Smooth muscle cell (in vitro differentiated cells): ENCODE results near the gene BCL11B. TPM values are rescaled to one million over a fixed set of nuclear protein-coding genes. Genes with fewer than 3 reads are reported as not detected.

Experiments
- DNase-seq: peaks from one replicate; lab custom pipeline; 2025; ENCODE audit not compliant: unreplicated experiment; lab: John Stamatoyannopoulos, UW
- H2AFZ ChIP-seq: fragments of 200-600 bp; sonication (generic); 2 replicates; pipeline ENCODE4 v1.6.0; 2016; ENCODE audit warnings: antibody characterized with exemption, low read depth, mild to moderate bottlenecking
- H3F3A ChIP-seq: fragments of 200-600 bp; sonication (generic); 2 replicates; pipeline ENCODE4 v1.6.0; 2017; ENCODE audit warnings: antibody characterized with exemption, low read depth
- H3K27ac ChIP-seq: fragments of 200-600 bp; sonication (generic); 2 replicates; pipeline ENCODE4 v1.5.1; 2016; ENCODE audit warnings: low read depth, mild to moderate bottlenecking
- H3K27me3 ChIP-seq: fragments of 200-600 bp; sonication (generic); 2 replicates; pipeline ENCODE4 v1.6.1; 2016; ENCODE audit warnings: low read depth, mild to moderate bottlenecking
- H3K36me3 ChIP-seq: fragments of 200-600 bp; sonication (generic); 2 replicates; pipeline ENCODE4 v1.5.1; 2016; ENCODE audit warnings: low read depth
- H3K4me1 ChIP-seq: fragments of 200-600 bp; sonication (generic); 2 replicates; pipeline ENCODE4 v1.5.1; 2016; ENCODE audit warnings: low read depth
- H3K4me2 ChIP-seq: fragments of 200-600 bp; sonication (generic); 2 replicates; pipeline ENCODE4 v1.6.0; 2016; ENCODE audit warnings: mild to moderate bottlenecking
- H3K4me3 ChIP-seq: fragments of 200-600 bp; sonication (generic); 2 replicates; pipeline ENCODE4 v1.5.1; 2016; ENCODE audit warnings: mild to moderate bottlenecking
- H3K79me2 ChIP-seq: fragments of 200-600 bp; sonication (generic); 2 replicates; pipeline ENCODE4 v1.6.0; 2016; ENCODE audit warnings: low read depth, mild to moderate bottlenecking
- H3K9ac ChIP-seq: fragments of 200-600 bp; sonication (generic); 2 replicates; pipeline ENCODE4 v1.6.0; 2016; ENCODE audit warnings: low read depth
- H3K9me3 ChIP-seq: fragments of 200-600 bp; sonication (generic); replicated peaks from 2 replicates; pipeline ENCODE4 v1.5.1; 2016; ENCODE audit warnings: low read depth
- H4K20me1 ChIP-seq: fragments of 200-600 bp; sonication (generic); 2 replicates; pipeline ENCODE4 v1.6.0; 2016; ENCODE audit warnings: low read depth
- WGBS: methylation state at CpG from one replicate; pipeline ENCODE4 v1.1.7; 2016; ENCODE audit warnings: low lambda C conversion rate; 5-methylcytosine and 5-hydroxymethylcytosine counted together
- polyA plus RNA-seq: library from polyadenylated mRNA; unstranded; fragments of >200 nt; fragmentation: Nextera tagmentation; extraction: Ambion mirVana; gene quantifications from 2 replicates; pipeline ENCODE4 v1.2.1, GENCODE V29; 2016
- total RNA-seq: library from RNA; depleted of rRNA; stranded (reverse); fragments of >200 nt; gene quantifications from 2 replicates; pipeline ENCODE4 v1.2.3, GENCODE V29; 2014
- TF ChIP-seq, protein P1 (sequence below): fragments of 200-600 bp; sonication (generic); IDR thresholded peaks from 2 replicates; pipeline ENCODE4 v1.5.1; 2017; ENCODE audit warnings: borderline replicate concordance, mild to moderate bottlenecking, antibody characterized with exemption; ENCODE audit not compliant: insufficient read depth, poor library complexity, severe bottlenecking

The BCL11B gene
- total and polyA plus RNA-seq, 2 experiments from 2014 or later = 0.56 to 3.0 TPM

DNA sequence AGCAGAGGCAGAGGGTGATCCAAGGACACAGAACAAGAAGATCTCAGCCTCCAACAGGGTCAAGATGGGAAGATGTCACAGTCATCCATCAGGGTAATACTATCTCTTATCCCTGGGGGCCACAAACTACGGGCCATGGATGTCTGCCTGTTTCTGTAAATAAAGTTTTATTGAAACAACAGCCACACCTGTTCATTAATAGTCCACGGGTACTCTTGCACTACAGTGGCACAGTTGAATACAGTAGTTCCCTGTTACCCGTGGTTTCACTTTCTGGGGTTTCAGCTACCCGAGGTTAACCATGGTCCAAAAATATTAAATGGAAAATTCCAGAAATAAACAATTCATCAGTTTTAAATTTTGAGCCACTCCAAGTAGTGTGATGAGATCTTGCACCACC lies 65.9 kb downstream of the BCL11B start:
- TF ChIP-seq, protein P1, sequence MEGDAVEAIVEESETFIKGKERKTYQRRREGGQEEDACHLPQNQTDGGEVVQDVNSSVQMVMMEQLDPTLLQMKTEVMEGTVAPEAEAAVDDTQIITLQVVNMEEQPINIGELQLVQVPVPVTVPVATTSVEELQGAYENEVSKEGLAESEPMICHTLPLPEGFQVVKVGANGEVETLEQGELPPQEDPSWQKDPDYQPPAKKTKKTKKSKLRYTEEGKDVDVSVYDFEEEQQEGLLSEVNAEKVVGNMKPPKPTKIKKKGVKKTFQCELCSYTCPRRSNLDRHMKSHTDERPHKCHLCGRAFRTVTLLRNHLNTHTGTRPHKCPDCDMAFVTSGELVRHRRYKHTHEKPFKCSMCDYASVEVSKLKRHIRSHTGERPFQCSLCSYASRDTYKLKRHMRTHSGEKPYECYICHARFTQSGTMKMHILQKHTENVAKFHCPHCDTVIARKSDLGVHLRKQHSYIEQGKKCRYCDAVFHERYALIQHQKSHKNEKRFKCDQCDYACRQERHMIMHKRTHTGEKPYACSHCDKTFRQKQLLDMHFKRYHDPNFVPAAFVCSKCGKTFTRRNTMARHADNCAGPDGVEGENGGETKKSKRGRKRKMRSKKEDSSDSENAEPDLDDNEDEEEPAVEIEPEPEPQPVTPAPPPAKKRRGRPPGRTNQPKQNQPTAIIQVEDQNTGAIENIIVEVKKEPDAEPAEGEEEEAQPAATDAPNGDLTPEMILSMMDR = no peak
- H3F3A ChIP-seq = no peaks in the 10 kb centered on the region
- 98% methylated on average over 4 of the region's 4 CpGs for WGBS
- H3K9ac ChIP-seq = no peak overlapping the region
- no peak for DNase-seq
- H3K4me1 ChIP-seq = no peaks in the 10 kb centered on the region
- no peaks in the 10 kb centered on the region for H3K9me3 ChIP-seq
- no peaks in the 10 kb centered on the region for H3K79me2 ChIP-seq
- no peak overlapping the region for H3K4me3 ChIP-seq
- peaks cover 35% of the 10 kb centered on the region for H4K20me1 ChIP-seq
- H2AFZ ChIP-seq = no peak overlapping the region
- no peak overlapping the region for H3K27ac ChIP-seq
- no peaks in the 10 kb centered on the region for H3K36me3 ChIP-seq
- no peak overlapping the region for H3K4me2 ChIP-seq
- H3K27me3 ChIP-seq = no peaks in the 10 kb centered on the region

DNA sequence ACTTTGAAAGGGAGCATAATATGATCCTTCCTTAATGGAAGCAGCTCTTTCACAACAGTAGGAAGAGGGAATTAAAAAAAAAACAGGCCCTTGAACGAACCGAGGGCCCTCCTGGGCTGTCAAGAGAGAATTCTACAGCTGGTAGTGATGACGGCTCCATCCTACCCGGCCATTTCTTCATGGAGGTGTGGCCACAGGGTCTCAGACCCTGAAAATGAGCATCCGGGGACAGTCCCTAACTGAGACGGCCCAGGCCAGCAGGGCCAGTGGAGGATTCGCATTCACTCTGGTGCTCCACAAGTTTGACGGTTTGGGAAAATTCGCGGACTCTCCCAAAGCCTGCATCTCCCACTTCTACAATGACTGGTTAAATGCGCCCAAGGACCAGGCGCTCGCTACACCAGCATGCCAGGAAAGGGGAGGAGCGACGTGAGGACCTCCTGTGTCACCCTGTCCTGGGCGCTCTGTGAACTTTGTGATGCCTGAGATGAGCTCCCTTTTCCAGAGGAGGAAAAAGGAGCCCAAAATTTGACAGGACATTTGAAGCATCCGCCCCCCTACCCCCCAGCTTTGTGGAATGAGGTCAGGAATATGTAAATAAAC lies 66.8 kb downstream of the BCL11B start:
- no peak overlapping the region for H2AFZ ChIP-seq
- TF ChIP-seq, protein P1 = no peak
- peaks cover 38% of the 10 kb centered on the region for H4K20me1 ChIP-seq
- H3K4me3 ChIP-seq = no peak overlapping the region
- no peak overlapping the region for H3K9ac ChIP-seq
- no peak overlapping the region for H3K4me2 ChIP-seq
- H3K36me3 ChIP-seq = no peaks in the 10 kb centered on the region
- H3F3A ChIP-seq = no peaks in the 10 kb centered on the region
- H3K79me2 ChIP-seq = no peaks in the 10 kb centered on the region
- 93% methylated on average over 17 of the region's 17 CpGs for WGBS
- DNase-seq = no peak
- H3K27me3 ChIP-seq = no peaks in the 10 kb centered on the region
- H3K4me1 ChIP-seq = no peaks in the 10 kb centered on the region
- H3K9me3 ChIP-seq = no peaks in the 10 kb centered on the region
- H3K27ac ChIP-seq = no peak overlapping the region

DNA sequence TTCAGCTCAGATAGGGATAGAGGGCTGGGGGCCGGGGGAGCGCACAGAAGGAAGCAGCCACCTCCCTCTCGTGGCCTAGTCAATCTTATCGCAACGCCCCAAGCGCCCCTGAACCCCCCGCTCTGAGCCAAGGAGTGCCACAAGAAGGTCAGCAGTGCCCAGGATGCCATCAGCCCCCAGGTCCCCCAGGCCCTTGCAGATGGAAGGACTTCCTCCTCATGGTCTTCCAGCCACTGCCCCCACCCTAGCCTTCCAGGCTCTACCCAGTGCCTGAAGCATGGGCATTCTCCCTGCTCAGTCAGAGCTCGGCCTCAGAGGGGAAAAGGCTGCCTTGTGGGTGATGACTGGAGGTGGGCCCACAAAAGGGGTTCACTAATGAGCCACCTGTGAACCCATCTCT lies 68.2 kb downstream of the BCL11B start:
- H3K36me3 ChIP-seq = no peaks in the 10 kb centered on the region
- TF ChIP-seq, protein P1 = no peak
- H3K4me1 ChIP-seq = no peaks in the 10 kb centered on the region
- H2AFZ ChIP-seq = no peak overlapping the region
- no peak for DNase-seq
- H3K27me3 ChIP-seq = no peaks in the 10 kb centered on the region
- H3K4me2 ChIP-seq = no peak overlapping the region
- no peak overlapping the region for H3K27ac ChIP-seq
- H3K79me2 ChIP-seq = no peaks in the 10 kb centered on the region
- H3K4me3 ChIP-seq = no peak overlapping the region
- H3K9ac ChIP-seq = no peak overlapping the region
- H3F3A ChIP-seq = no peaks in the 10 kb centered on the region
- H3K9me3 ChIP-seq = no peaks in the 10 kb centered on the region
- WGBS = 93% methylated on average over 7 of the region's 8 CpGs
- peaks cover 36% of the 10 kb centered on the region for H4K20me1 ChIP-seq

DNA sequence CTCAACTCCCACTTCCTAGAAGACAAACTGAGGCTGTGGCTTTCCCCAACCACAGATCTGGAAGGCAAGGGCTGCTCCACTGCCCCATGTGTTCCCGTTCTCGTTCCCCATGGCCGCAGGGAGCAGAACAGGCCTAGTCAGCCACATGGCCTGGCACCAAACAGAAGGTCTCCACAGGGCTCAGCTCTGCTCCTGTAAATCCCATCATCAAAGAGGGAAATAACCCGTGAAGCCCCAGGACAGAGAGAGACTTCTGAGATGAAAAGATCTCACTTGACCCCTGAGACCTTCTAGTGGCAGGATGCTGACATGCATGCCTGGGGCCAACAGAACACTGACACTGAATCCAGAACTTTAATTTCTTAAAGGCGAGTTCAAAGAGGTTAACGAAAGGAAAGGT lies 68.9 kb downstream of the BCL11B start:
- Histone ChIP-seq H3K9me3 (no peaks in the 10 kb centered on the region), H2AFZ (no peak overlapping the region), H3K4me3 (no peak overlapping the region), H3K36me3 (no peaks in the 10 kb centered on the region), H3K9ac (no peak overlapping the region), H3K27me3 (no peaks in the 10 kb centered on the region), H3F3A (no peaks in the 10 kb centered on the region), H3K27ac (no peak overlapping the region), H3K4me1 (no peaks in the 10 kb centered on the region), H3K4me2 (no peak overlapping the region), H4K20me1 (peaks cover 35% of the 10 kb centered on the region), H3K79me2 (no peaks in the 10 kb centered on the region)
- TF ChIP-seq, protein P1 = no peak
- 72% methylated on average over 6 of the region's 6 CpGs for WGBS
- DNase-seq = no peak
